Heart left ventricle (tissue), 16 donors: ENCODE measurements around the gene ZFP82. TPM values are rescaled to one million over a fixed set of nuclear protein-coding genes. Genes with fewer than 3 reads are reported as not detected.

ENCODE experiments used
- ATAC-seq, 4 donors: fragments of 200-7000 bp; cut with Tn5 transposase; one replicate each; pipeline ENCODE4 v1.9.1; 2020 to 2022; ENCODE audit warnings: moderate library complexity in 4 of 4, mild to moderate bottlenecking in 3 of 4, moderate number of reproducible peaks in 1 of 4
- DNase-seq, 5 donors: peaks; one replicate each; pipeline ENCODE4 v3.0.0-alpha.2; 2020
- H3K27ac ChIP-seq, 12 donors: fragments of 200-600 bp; sonication (generic) in 4 of 12; one replicate each; pipeline versions ENCODE4 v1.5.0 to v1.8.0; 2016 to 2022; ENCODE audit warnings: mild to moderate bottlenecking in 2 of 12
- H3K27me3 ChIP-seq, 9 donors: fragments of 200-600 bp; sonication (generic) in 2 of 9; one replicate each; pipeline versions ENCODE4 v1.5.1 to v1.8.0; 2016 to 2022; ENCODE audit warnings: mild to moderate bottlenecking in 3 of 9
- H3K36me3 ChIP-seq, 9 donors: fragments of 200-600 bp; sonication (generic) in 2 of 9; one replicate each; pipeline versions ENCODE4 v1.5.0 to v1.8.0; 2018 to 2022; ENCODE audit warnings: mild to moderate bottlenecking in 2 of 9
- H3K4me1 ChIP-seq, 12 donors: fragments of 200-600 bp; sonication (generic) in 4 of 12; one replicate each; pipeline versions ENCODE4 v1.5.0 to v1.8.0; 2016 to 2022; ENCODE audit warnings: mild to moderate bottlenecking in 3 of 12
- H3K4me3 ChIP-seq, 12 donors: fragments of 200-600 bp; sonication (generic) in 4 of 12; one replicate each; pipeline versions ENCODE4 v1.5.0 to v1.8.0; 2017 to 2022; ENCODE audit warnings: mild to moderate bottlenecking in 9 of 12, moderate library complexity in 4 of 12
- H3K9me3 ChIP-seq, 12 donors: fragments of 200-600 bp; sonication (generic) in 4 of 12; one replicate each; pipeline versions ENCODE4 v1.5.0 to v1.8.0; 2016 to 2022; ENCODE audit warnings: mild to moderate bottlenecking in 1 of 12
- POLR2A ChIP-seq, 2 donors: fragments of 450-650 bp; IDR thresholded peaks; one replicate each; pipeline ENCODE4 v1.6.1; 2017; ENCODE audit warnings: antibody characterized with exemption in 2 of 2, mild to moderate bottlenecking in 2 of 2, moderate library complexity in 2 of 2
- WGBS, 4 donors: extraction: QIAGEN DNeasy Blood & Tissue Kit in 2 of 4; methylation state at CpG; one replicate each; pipeline versions ENCODE4 v1.1.5 to v1.1.7; 2013 to 2018; 5-methylcytosine and 5-hydroxymethylcytosine counted together
- intact Hi-C, 10 donors: fragments of 100-400 bp; cut with DNase I; formaldehyde crosslinking; loops; one replicate each; pipeline versions ENCODE4 v1.11.1 to v1.14.2; 2022
- polyA plus RNA-seq, 2 donors: library from polyadenylated mRNA; stranded (reverse); fragments of 200-250 nt; gene quantifications; one replicate each; pipeline ENCODE4 v1.2.3, GENCODE V29; 2013
- total RNA-seq, 9 donors: library from RNA; depleted of rRNA in 2 of 9; stranded (reverse); fragments of >200 nt in 2 of 9; fragmentation: NEBNext Ultra II Directional in 3 of 9; extraction: Animal tissue kit (Norgen Biotek cat#: 25700) in 3 of 9; gene quantifications; one replicate each; pipeline versions ENCODE4 v1.1.0 to v1.2.4, GENCODE V29; 2016 to 2023
- TF ChIP-seq, protein P1 (sequence below), 12 donors: fragments of 200-600 bp; sonication (generic) in 4 of 12; IDR thresholded peaks; one replicate each; pipeline versions ENCODE4 v1.5.0 to v1.8.0; 2018 to 2022; ENCODE audit warnings: antibody characterized with exemption in 12 of 12, mild to moderate bottlenecking in 5 of 12
- donor health status: ischemic (EF 13 %, LVEDD 7.1; RV severe dilation, severe dysfunction).
- donor health status: healthy with polysubstance abuse.
- donor health status: DM: no; HTN: yes; CAD: no.
- donor health status: DM: no; HTN: no; CAD: no.
- donor health status: ischemic (EF 25% LVEDD 6.9; RV normal size, moderate dysfunction).
- donor health status: ischemic (EF 25% LVEDD 5.7; RV mildly dilated, moderate dysfunction).
- donor health status: healthy.
- donor health status: DM: yes; HTN: yes; CAD: no.
- donor health status: ischemic (EF 35%, LVEDD 5.7; RV mildly dilated, moderate dysfunction).
- donor health status: nonischemic (EF 11% LVEDD 7.7; RV severe dilation, severe dysfunction).
- donor health status: DM: yes; HTN: yes; CAD: no.
- donor health status: PGD.
- donor health status: ischemic (EF 29% LVEDD 5.4; RV normal size, mild dysfunction).
- donor health status: nonischemic (EF 23%, LVEDD 6.1; RV moderate dilation, normal function).

ZFP82 gene
- total and polyA plus RNA-seq, 11 donors, result 2.2 to 5.3 (median 3.9) TPM

DNA sequence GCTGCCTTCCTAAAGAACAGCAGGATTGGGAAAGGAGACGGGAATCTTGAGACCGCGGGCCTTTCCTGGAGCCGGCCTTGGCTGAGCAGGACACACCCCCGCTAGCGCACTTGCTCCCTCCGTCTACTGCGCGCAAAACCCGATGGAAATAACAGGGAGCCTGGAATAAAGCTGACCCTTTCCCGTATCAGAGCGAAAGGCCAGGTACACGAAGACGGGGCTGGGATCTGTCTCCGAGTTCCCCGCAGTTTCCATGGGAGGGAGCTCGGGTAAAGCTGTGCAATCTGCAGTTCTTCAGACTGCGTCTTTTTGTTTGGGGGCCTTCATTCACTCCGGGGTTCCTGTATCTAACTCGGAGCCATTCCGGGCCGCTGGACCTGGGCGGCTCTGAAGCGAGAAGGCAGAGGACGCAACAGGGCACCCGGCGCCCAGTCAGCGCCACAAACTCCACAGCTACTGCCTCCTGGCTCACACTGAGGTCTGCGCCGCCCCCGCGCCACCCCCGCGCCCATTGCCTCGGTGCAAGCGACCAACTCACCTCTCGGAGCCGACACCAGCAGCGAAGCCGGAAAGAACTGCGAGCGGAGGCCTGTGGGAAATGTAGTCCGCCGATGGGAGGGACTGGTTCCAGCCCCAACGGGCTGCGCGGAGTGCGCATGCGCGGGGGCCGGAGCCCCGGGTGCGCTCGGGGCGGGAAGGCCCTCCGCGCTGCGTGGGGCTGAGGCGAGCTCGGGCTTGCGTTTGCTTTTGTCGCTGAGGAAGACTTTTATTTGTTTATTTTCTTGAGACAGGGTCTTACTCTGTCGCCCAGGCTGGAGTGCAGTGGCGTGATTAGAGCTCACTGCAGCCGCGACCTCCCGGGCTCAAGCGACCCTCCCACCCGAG lies 39.6 kb downstream of the ZFP82 start, which contains the start of gene ZFP14:
Gene ZFP14, minus strand, starts transcription at position 577 of the 885 bp plus-strand sequence. CDS start 11,309 bp downstream, outside the sequence.
- ATAC-seq, result peak; percentile 96 to 99 (median 99)
- Histone ChIP-seq H3K36me3 (no peaks in the 10 kb centered on the region), H3K27me3 (no peaks in the 10 kb centered on the region), H3K9me3 (peaks cover 0 to 5% (median 0%) of the 10 kb centered on the region in 12 donors), H3K4me1 (peaks cover 0 to 20% (median 11%) of the 10 kb centered on the region in 12 donors), H3K27ac (peak within 1 kb of the TSS; percentile 62 to 93 (median 86)), H3K4me3 (peak within 1 kb of the TSS; percentile 32 to 98 (median 88))
- intact Hi-C loops, result loop anchor here in 6 of 10 donors (2.0 to 10.0 kb wide), 6 partner anchors 38 to 110 kb away; partner anchors contain the start of genes ZNF566 (in 3 of the 6) and ZFP82 (in 2 of the 6)
- TF ChIP-seq, protein P1, sequence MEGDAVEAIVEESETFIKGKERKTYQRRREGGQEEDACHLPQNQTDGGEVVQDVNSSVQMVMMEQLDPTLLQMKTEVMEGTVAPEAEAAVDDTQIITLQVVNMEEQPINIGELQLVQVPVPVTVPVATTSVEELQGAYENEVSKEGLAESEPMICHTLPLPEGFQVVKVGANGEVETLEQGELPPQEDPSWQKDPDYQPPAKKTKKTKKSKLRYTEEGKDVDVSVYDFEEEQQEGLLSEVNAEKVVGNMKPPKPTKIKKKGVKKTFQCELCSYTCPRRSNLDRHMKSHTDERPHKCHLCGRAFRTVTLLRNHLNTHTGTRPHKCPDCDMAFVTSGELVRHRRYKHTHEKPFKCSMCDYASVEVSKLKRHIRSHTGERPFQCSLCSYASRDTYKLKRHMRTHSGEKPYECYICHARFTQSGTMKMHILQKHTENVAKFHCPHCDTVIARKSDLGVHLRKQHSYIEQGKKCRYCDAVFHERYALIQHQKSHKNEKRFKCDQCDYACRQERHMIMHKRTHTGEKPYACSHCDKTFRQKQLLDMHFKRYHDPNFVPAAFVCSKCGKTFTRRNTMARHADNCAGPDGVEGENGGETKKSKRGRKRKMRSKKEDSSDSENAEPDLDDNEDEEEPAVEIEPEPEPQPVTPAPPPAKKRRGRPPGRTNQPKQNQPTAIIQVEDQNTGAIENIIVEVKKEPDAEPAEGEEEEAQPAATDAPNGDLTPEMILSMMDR (IDR thresholded peaks at IDR 0.05), result peak in 6 of 12 donors; percentile 12 to 41 (median 20)
- peak in 1 of 2 donors; percentile 93 for TF ChIP-seq POLR2A (IDR thresholded peaks at IDR 0.05)
- peak; percentile 94 to 97 (median 96) for DNase-seq
- 2 to 6% (median 3%) methylated on average over 48 to 69 of the region's 69 CpGs for WGBS, 4 donors

DNA sequence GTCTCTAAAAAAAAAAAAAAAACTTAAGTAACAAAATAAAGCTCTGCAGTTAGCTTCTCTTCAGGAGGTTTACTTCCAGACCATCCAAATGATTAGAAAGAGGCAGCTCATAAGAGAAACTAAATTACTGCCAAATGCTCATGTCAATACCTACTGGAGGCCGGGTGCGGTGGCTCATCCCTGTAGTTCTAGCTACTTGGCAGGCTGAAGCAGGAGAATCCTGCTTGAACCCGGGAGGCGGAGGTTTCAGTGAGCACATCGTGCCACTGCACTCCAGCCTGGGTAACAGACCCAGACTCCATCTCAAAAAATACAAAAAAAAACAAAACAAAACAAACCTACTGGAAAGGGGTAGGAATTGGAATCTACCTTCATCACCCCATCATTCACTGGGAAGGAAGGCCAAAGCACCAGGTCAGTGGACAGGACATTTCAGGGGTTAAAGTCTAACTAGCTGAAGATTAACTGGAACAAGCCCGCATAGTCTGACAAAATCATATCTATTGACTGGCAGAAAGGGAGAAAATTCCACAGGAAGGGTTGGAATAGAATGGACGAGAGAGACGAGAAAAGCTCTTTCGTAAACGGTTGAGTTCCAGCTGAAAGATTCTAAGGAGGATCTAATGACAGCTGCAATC lies 40.8 kb downstream of the ZFP82 start:
- ATAC-seq, result no peak
- intact Hi-C loops, result loop anchor here in 6 of 10 donors (2.0 to 10.0 kb wide), 6 partner anchors 40 to 111 kb away; partner anchors contain the start of genes ZNF566 (in 3 of the 6) and ZFP82 (in 2 of the 6)
- 53 to 63% (median 58%) methylated on average over 10 of the region's 10 CpGs for WGBS, 4 donors
- H3K4me1 ChIP-seq, result peaks cover 0 to 20% (median 11%) of the 10 kb centered on the region in 12 donors
- H3K36me3 ChIP-seq, result no peaks in the 10 kb centered on the region
- H3K9me3 ChIP-seq, result peaks cover 0 to 3% (median 0%) of the 10 kb centered on the region in 12 donors
- H3K27ac ChIP-seq, result peak overlapping the region in 7 of 12 donors; percentile 71 to 93 (median 88)
- no peaks in the 10 kb centered on the region for H3K27me3 ChIP-seq
- TF ChIP-seq, protein P1 (IDR thresholded peaks at IDR 0.05), result no peak
- no peak for TF ChIP-seq POLR2A (IDR thresholded peaks at IDR 0.05)
- DNase-seq, result no peak
- peak overlapping the region in 8 of 12 donors; percentile 66 to 98 (median 89) for H3K4me3 ChIP-seq

DNA sequence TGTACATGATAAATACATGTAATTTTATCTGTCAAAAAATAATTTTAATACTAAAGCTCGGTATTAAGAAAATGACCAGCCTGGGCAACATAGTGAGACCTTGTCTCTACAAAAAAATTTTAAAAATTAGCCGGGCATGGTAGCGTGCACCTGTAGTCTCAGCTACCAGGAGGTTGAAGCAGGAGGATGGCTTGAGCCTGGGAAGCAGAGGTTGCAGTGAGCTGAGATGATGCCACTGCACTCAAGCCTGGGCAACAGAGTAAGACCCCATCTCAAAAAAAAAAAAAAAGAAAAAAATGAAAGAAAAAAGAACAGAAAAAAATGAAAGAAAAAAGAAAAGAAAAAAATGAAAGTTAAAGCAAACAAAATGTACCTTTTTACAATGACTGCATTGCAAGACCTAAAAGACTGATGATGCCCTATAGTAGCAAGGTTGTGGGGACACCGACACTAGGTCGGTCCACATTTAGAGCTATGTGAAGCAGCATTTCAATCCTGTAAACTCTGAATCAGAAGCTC lies 44.7 kb downstream of the ZFP82 start:
- no peaks in the 10 kb centered on the region for H3K27me3 ChIP-seq
- peaks cover 0 to 5% (median 0%) of the 10 kb centered on the region in 9 donors for H3K36me3 ChIP-seq
- WGBS, 4 donors, result 95 to 98% (median 98%) methylated on average over 5 of the region's 5 CpGs
- DNase-seq, result no peak
- no peak overlapping the region for H3K27ac ChIP-seq
- H3K4me3 ChIP-seq, result no peak overlapping the region
- peaks cover 0 to 21% (median 3%) of the 10 kb centered on the region in 12 donors for H3K9me3 ChIP-seq
- intact Hi-C loops, result loop anchor here in 1 of 10 donors (10.0 kb wide), 1 partner anchor 111 kb away; the partner anchor contains the start of gene ZNF566
- TF ChIP-seq, protein P1 (IDR thresholded peaks at IDR 0.05), result no peak
- no peak for TF ChIP-seq POLR2A (IDR thresholded peaks at IDR 0.05)
- peaks cover 0 to 16% (median 10%) of the 10 kb centered on the region in 12 donors for H3K4me1 ChIP-seq
- ATAC-seq, result no peak
